Natural killer cell (primary cell): ENCODE data around the gene COMMD1. TPM values are rescaled to one million over a fixed set of nuclear protein-coding genes. Genes with fewer than 3 reads are reported as not detected.

Experiments
- ATAC-seq, 3 donors: fragments of 150-1000 bp in 2 of 3; fragments of 200-7000 bp in 1 of 3; cut with Tn5 transposase; 1 replicate in 1 of 3; 2 replicates in 2 of 3; pipeline ENCODE4 v1.10.0; 2021; ENCODE audit warnings: mild to moderate bottlenecking in 2 of 3, moderate library complexity in 2 of 3
- DNase-seq, 2 donors: peaks; one replicate each; pipeline versions ENCODE4 v3.0.0 to v3.0.0-alpha.2; 2013 to 2021; ENCODE audit warnings: mixed read lengths in 1 of 2
- H3K27ac ChIP-seq: one replicate; pipeline ENCODE4 v1.5.1; 2013; ENCODE audit warnings: mild to moderate bottlenecking, low read length
- H3K27me3 ChIP-seq: one replicate; pipeline ENCODE4 v1.6.1; 2013; ENCODE audit warnings: low read length; ENCODE audit not compliant: control insufficient read depth, insufficient read depth
- H3K36me3 ChIP-seq: one replicate; pipeline ENCODE4 v1.6.1; 2013; ENCODE audit warnings: low read length; ENCODE audit not compliant: control insufficient read depth, insufficient read depth
- H3K4me1 ChIP-seq: one replicate; pipeline ENCODE4 v1.6.1; 2013; ENCODE audit warnings: low read length; ENCODE audit not compliant: control insufficient read depth, insufficient read depth
- H3K4me3 ChIP-seq: one replicate; pipeline ENCODE4 v1.5.1; 2013; ENCODE audit warnings: low read length
- H3K9me3 ChIP-seq: one replicate; pipeline ENCODE4 v1.6.1; 2013; ENCODE audit warnings: low read length; ENCODE audit not compliant: control insufficient read depth, insufficient read depth
- H3K27ac Mint-ChIP-seq, 2 donors: one replicate each; pipeline ENCODE4 v1.8.0; 2022; ENCODE audit warnings: mild to moderate bottlenecking in 2 of 2, mixed read lengths in 2 of 2, moderate library complexity in 1 of 2
- H3K27me3 Mint-ChIP-seq, 2 donors: one replicate each; pipeline ENCODE4 v1.8.0; 2022; ENCODE audit warnings: low read depth in 2 of 2, mixed read lengths in 2 of 2
- H3K36me3 Mint-ChIP-seq: one replicate; pipeline ENCODE4 v1.8.0; 2022; ENCODE audit warnings: mixed read lengths
- H3K4me1 Mint-ChIP-seq, 2 donors: one replicate each; pipeline ENCODE4 v1.8.0; 2022; ENCODE audit warnings: mixed read lengths in 2 of 2
- H3K4me3 Mint-ChIP-seq: one replicate; pipeline ENCODE4 v1.8.0; 2022; ENCODE audit warnings: mild to moderate bottlenecking, moderate library complexity, mixed read lengths
- H3K9me3 Mint-ChIP-seq, 2 donors: one replicate each; pipeline ENCODE4 v1.8.0; 2022; ENCODE audit warnings: mixed read lengths in 2 of 2
- WGBS: methylation state at CpG from one replicate; pipeline ENCODE4 v1.1.7; 2013; ENCODE audit warnings: missing lambda C conversion rate; ENCODE audit not compliant: insufficient coverage; 5-methylcytosine and 5-hydroxymethylcytosine counted together
- intact Hi-C: fragments of 100-400 bp; cut with micrococcal nuclease; formaldehyde crosslinking; loops from one replicate; pipeline ENCODE4 v1.14.2; 2022
- total RNA-seq, 4 donors: library from RNA; stranded (reverse); fragments of 120-200 nt in 1 of 4; gene quantifications; one replicate each; pipeline versions ENCODE4 v1.2.3 to v1.2.4, GENCODE V29; 2013 to 2022
- TF ChIP-seq, protein P1 (sequence below): fragments of 200-600 bp; IDR thresholded peaks from one replicate; pipeline ENCODE4 v1.8.0; 2022; ENCODE audit warnings: antibody characterized with exemption

The COMMD1 gene
- total RNA-seq, 3 donors from 2014 or later (not counting 1 experiment from before 2014, with no cell fraction given) = 24.3 to 36.7 (median 27.2) TPM

DNA sequence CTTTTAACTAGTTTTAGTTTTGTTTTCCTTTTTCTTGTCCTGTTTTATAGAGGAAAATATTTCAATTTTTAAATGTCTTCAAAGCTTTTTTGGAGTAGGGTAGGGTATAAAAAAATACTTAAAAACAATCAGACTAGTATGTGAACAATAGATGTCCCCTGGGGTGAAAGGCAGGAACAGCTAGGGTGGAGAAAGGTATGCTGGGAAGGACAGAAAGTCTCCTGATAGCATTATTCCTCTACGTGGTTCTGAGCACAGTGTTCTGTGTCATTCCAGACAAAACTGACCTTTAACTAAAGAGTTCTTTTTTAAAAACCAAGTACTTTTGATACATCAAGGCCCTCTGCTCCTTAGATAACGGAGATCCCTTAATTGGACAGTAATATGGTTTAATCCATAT, 258.4 kb downstream of the COMMD1 start:
- no peak for ATAC-seq
- WGBS = 71% methylated on average over 1 of the region's 2 CpGs
- Mint-ChIP-seq H3K4me3 (no peak overlapping the region), H3K4me1 (peaks cover 0 to 5% of the 10 kb centered on the region in 2 donors), H3K27me3 (no peaks in the 10 kb centered on the region), H3K36me3 (no peaks in the 10 kb centered on the region), H3K27ac (no peak overlapping the region), H3K9me3 (no peaks in the 10 kb centered on the region)
- Histone ChIP-seq H3K36me3 (no peaks in the 10 kb centered on the region), H3K4me1 (no peaks in the 10 kb centered on the region), H3K27ac (no peak overlapping the region), H3K4me3 (no peak overlapping the region), H3K9me3 (no peaks in the 10 kb centered on the region), H3K27me3 (no peaks in the 10 kb centered on the region)
- TF ChIP-seq, protein P1, sequence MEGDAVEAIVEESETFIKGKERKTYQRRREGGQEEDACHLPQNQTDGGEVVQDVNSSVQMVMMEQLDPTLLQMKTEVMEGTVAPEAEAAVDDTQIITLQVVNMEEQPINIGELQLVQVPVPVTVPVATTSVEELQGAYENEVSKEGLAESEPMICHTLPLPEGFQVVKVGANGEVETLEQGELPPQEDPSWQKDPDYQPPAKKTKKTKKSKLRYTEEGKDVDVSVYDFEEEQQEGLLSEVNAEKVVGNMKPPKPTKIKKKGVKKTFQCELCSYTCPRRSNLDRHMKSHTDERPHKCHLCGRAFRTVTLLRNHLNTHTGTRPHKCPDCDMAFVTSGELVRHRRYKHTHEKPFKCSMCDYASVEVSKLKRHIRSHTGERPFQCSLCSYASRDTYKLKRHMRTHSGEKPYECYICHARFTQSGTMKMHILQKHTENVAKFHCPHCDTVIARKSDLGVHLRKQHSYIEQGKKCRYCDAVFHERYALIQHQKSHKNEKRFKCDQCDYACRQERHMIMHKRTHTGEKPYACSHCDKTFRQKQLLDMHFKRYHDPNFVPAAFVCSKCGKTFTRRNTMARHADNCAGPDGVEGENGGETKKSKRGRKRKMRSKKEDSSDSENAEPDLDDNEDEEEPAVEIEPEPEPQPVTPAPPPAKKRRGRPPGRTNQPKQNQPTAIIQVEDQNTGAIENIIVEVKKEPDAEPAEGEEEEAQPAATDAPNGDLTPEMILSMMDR = no peak
- DNase-seq = no peak
- intact Hi-C loops = no loop called here

DNA sequence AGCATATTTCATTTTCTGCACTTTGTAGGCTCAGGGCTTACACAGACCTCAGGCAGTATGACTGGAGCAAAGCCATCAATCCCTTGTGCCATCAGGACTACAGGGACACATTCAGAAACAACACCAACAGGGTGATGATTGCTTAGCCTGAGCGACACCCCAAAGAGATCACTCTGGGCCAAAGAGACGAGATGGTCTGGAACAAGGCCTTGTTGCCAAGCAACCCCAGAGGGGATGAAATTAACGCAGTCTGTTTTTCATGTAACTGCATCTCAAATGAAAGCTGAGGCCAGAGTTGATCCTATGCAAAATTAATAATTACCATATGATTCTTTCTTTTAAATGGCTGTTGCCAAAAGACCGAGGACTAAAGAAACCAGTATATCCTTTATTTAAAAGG, 270.3 kb downstream of the COMMD1 start:
- intact Hi-C loops = no loop called here
- Histone ChIP-seq H3K27ac (no peak overlapping the region), H3K27me3 (no peaks in the 10 kb centered on the region), H3K36me3 (no peaks in the 10 kb centered on the region), H3K4me3 (no peak overlapping the region), H3K4me1 (no peaks in the 10 kb centered on the region), H3K9me3 (no peaks in the 10 kb centered on the region)
- no peaks in the 10 kb centered on the region for H3K36me3 Mint-ChIP-seq
- TF ChIP-seq, protein P1 = no peak
- H3K9me3 Mint-ChIP-seq = no peaks in the 10 kb centered on the region
- ATAC-seq (no peak), DNase-seq (no peak)
- no peaks in the 10 kb centered on the region for H3K27me3 Mint-ChIP-seq
- WGBS = 97% methylated on average over 3 of the region's 4 CpGs
- no peak overlapping the region for H3K4me3 Mint-ChIP-seq
- no peak overlapping the region for H3K27ac Mint-ChIP-seq
- no peaks in the 10 kb centered on the region for H3K4me1 Mint-ChIP-seq

DNA sequence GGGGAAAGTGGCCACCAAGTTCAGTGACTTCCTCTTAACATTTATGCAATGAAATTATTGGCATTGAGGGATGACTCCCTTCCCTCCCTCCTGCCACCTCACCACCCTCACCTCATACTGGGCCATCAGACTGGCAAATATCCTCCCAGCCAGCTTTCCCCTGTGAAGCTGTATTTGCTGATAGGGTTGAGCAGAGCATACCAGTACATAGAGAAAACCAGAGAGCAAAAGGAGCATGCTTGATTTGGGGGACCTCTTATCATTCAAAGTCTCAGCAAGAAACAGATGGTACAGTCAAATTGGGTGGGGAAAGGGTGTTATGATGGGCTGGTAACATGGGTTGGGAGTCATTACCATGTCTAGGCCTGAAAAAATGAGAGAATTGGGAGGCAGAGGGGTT, 271.3 kb downstream of the COMMD1 start:
- ATAC-seq (no peak), DNase-seq (no peak)
- no peaks in the 10 kb centered on the region for H3K9me3 ChIP-seq
- no peak overlapping the region for H3K4me3 ChIP-seq
- no peaks in the 10 kb centered on the region for H3K36me3 Mint-ChIP-seq
- no peaks in the 10 kb centered on the region for H3K27me3 Mint-ChIP-seq
- no peak overlapping the region for H3K4me3 Mint-ChIP-seq
- no peaks in the 10 kb centered on the region for H3K4me1 ChIP-seq
- no peaks in the 10 kb centered on the region for H3K9me3 Mint-ChIP-seq
- no peak overlapping the region for H3K27ac ChIP-seq
- H3K4me1 Mint-ChIP-seq = no peaks in the 10 kb centered on the region
- intact Hi-C loops = no loop called here
- no peak overlapping the region for H3K27ac Mint-ChIP-seq
- TF ChIP-seq, protein P1 = no peak
- no peaks in the 10 kb centered on the region for H3K36me3 ChIP-seq
- no peaks in the 10 kb centered on the region for H3K27me3 ChIP-seq

DNA sequence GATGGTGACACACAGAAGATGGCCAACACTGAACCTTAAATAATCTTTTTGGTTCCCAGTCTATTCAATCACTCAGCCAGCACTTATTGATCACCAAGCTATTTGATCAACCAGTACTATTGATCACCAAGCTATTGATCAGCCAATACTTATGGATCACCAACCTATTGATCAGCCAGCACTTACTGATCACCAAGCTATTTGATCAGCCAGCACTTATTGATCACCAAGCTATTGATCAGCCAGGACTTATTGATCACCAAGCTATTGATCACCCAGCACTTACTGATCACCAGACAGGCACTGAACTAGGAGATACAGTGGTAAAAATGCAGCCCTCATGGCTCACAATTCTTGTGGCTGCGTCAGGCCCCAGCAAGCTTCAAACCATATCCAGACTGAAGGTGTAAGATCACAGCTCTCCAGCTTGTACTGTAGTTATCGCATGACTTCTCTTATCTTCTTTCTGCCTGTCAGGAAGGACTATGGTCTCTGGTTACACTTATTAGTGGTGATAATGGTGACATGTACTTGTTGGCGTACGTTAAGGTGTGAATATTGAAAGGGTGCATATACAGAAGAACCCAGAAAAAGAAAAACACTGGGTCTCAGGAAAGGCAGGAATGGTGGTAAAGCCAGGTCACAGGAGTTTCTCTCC, 272.0 kb downstream of the COMMD1 start:
- ATAC-seq (no peak), DNase-seq (no peak)
- intact Hi-C loops = no loop called here
- no peaks in the 10 kb centered on the region for H3K27me3 Mint-ChIP-seq
- H3K4me1 Mint-ChIP-seq = no peaks in the 10 kb centered on the region
- H3K4me1 ChIP-seq = no peaks in the 10 kb centered on the region
- TF ChIP-seq, protein P1 = no peak
- no peaks in the 10 kb centered on the region for H3K9me3 Mint-ChIP-seq
- H3K4me3 ChIP-seq = no peak overlapping the region
- H3K27ac Mint-ChIP-seq = no peak overlapping the region
- H3K36me3 Mint-ChIP-seq = no peaks in the 10 kb centered on the region
- 100% methylated on average over 4 of the region's 4 CpGs for WGBS
- H3K27ac ChIP-seq = no peak overlapping the region
- H3K27me3 ChIP-seq = no peaks in the 10 kb centered on the region
- H3K36me3 ChIP-seq = no peaks in the 10 kb centered on the region
- no peak overlapping the region for H3K4me3 Mint-ChIP-seq
- H3K9me3 ChIP-seq = no peaks in the 10 kb centered on the region
